Activated gamma-delta T cell (primary cell): ENCODE measurements around the gene RHOXF2.
"Not testable (repeated sequence)": the region's sequence is repeated elsewhere in the genome, so short reads cannot be mapped to it uniquely, and the experiment has no call there.

Experiments used
- DNase-seq: peaks from one replicate; lab custom pipeline; 2025; lab: John Stamatoyannopoulos, UW
- total RNA-seq, 2 donors: gene quantifications; one replicate each; lab custom pipeline; 2026; lab: John Stamatoyannopoulos, UW

Gene RHOXF2, protein sequence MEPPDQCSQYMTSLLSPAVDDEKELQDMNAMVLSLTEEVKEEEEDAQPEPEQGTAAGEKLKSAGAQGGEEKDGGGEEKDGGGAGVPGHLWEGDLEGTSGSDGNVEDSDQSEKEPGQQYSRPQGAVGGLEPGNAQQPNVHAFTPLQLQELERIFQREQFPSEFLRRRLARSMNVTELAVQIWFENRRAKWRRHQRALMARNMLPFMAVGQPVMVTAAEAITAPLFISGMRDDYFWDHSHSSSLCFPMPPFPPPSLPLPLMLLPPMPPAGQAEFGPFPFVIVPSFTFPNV
- total RNA-seq, result 0 reads per million in 2 donors

DNA sequence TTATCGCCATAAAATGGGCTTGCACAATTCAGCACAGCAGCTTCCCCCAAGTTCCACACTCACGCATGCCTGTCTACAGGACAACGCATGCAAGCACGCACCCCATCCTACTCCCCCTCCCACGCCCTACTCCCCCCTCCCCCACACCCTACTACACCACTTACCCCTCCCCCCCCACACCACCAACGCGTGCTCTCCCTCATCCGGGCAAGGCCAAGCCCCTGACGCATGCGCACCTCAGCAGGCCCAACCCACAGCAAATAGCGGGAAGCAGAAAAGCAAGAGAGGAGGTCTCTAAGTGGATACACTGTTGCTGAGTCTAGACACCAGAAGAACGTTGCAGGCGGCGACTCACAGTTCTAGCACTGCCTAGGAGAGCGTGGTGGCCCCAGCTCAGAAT, at the start of gene RHOXF2:
Gene RHOXF2, plus strand, starts transcription at position 301 of the 400 bp plus-strand sequence. CDS start 138 bp downstream, outside the sequence.
- not testable (repeated sequence) for DNase-seq

DNA sequence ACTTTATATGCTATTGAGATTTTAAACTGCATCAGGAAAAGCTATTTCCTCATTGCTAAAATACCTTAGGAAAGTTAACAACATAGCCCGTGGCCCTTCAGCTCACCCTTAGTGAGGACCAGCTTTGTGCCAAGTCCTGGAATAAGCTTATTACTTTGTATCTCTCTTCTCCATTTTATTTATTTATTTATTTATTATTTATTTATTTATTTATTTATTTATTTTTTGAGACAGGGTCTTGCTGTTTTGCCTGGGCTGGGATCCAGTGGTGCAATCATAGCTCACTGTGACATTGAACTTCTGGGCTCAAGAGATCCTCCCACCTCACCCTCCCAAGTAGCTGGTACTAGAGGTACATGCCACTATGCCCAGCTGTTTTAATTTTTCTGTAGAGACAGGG, 49.0 kb upstream of the RHOXF2 start:
- no peak for DNase-seq

DNA sequence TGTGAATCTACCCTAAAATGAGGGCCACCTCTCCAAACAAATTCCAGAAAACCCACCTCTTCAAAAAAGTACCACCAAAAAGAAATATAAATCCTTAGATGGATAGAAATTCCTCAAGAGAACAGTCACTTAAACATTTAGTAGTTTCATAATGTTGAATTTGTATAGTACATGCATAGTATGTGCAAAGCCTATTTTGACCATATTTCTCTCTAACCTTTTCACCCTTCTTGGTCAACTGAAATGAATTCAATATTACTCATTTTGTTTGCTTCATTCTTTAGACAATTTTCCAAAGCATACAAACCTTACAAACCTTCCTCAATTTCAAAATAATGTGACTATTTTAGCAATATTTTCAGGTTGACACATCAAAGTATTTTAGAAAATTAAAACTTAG, 46.8 kb upstream of the RHOXF2 start:
- DNase-seq, result no peak

DNA sequence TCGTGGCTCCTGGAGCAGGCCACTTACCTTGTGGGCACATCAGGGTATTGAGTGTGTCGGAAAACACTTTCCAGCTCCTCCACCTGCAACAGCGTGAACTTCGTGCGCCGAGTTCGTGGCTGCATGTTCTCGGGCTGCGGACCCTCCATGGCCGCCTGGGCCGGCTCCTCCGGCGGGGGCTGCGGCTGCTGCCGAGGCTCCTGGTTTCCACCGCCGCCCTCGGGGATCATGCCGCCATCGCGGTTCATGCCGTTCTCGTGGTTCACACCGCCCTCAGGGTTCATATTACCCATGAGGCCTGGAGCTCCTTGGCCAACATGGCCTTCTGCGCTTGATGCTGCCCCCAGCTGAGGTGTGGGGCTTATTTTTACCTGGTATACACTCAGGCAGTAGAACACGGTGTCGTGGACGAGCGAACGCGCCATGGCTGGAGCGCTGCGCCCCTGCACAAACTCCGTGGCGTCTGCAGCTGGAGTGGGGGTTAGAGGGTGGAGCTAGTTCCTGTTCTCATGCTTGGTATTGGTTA, 42.9 kb upstream of the RHOXF2 start, which contains the start of gene RHOXF1:
Gene RHOXF1, minus strand, starts transcription at position 476 of the 526 bp plus-strand sequence. Its CDS starts 51 bp downstream, at position 425.
- DNase-seq, result no peak

DNA sequence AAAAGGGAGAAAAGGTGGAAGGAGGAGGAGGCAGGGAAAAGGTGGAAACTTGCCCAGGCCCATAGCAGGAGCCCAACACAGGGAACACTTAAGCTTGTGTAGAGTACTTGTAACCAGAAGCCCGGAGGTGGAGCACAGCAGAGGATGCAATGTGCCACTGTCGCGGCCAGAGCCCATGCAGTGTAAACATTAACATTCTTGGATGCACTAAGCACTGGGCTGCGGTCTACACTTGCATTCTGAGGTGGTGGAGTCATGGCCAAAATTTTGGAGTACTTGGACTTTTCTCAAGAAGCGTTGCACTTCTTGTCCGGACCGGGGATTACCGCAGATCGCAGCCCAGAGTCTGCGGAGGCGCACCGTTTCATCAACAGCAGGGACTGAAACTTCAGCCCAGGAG, 38.2 kb upstream of the RHOXF2 start:
- no peak for DNase-seq

DNA sequence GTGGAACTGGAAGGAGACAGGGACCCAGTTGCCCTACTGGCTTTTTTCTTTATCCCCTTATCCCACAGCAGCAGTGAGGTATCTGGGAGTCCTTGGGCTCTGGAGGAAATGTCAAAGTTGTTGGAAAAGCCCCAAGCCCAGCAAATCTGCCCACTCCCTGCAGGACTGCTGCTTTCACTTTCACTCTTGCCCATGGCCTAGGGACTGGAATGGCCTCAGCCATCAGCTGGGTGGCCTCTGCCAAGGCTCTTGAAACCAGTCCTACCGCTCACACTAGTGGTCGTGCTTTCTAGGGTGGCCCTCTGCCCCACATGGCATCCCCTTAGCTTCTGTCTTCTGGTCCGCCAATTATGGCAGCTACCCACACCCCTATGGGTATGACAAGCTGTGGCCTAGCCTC, 33.0 kb upstream of the RHOXF2 start:
- no peak for DNase-seq

DNA sequence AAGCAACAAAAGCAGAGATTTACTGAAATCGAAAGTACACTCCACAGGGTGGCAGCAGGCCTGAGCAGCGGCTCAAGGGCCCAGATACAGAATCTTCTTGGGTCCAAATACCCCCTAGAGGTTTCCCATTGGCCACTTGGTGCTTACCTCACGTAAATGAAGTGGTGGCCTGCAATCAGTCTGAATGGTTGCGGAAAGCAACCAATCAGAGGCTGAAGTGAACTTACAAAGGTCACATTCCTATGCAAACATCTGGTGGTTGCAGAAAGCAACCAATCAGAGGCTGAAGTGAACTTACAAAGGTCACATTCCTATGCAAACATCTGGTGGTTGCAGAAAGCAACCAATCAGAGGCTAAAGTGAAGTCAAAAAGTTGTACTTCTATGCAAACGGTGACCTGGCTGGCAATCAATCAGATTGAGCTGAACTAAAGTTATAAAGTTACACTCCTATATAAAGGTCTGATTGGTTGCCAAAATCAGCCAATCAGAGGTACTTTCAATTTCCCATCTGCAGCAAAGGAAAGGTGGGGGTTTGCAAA, 30.0 kb upstream of the RHOXF2 start:
- not testable (repeated sequence) for DNase-seq

DNA sequence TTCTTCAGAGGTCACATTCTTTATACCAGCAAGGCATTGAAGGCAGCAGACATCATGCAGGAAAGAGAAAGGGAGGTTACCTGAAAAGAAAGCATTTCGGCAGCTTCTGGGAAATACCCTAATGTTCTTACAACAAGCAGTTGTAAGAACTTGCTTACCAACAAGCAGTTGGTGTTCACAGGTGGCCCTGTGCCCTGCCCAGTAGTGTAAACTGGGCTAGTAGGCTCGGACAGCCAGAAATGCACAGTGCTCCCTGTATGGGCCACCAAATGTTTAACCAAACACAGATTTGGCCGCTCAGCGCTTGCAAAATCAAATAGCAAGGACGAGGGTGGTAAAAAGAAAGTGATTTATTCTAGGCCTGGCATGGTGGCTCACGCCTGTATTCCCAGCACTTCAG, 22.3 kb upstream of the RHOXF2 start:
- DNase-seq, result no peak

DNA sequence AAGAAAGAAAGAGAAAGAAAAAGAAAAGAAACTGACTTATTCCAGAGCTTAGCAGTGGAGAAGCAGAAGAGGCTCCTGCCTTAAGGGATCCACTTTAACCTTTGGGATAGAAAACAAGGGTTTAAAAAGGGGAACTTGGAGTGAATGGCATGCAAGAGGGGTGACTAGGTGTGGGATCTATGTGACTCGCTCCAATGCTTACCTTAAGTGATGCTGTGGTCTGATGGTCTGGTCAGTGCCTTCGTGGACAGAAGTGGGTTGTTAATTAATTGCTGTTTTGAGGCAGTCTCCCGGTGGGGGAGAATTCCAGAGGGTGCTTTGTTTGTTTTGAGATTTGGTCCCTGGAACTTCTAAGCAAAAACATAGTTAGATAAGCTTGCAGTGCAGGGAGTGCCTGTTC, 21.6 kb upstream of the RHOXF2 start:
- no peak for DNase-seq

DNA sequence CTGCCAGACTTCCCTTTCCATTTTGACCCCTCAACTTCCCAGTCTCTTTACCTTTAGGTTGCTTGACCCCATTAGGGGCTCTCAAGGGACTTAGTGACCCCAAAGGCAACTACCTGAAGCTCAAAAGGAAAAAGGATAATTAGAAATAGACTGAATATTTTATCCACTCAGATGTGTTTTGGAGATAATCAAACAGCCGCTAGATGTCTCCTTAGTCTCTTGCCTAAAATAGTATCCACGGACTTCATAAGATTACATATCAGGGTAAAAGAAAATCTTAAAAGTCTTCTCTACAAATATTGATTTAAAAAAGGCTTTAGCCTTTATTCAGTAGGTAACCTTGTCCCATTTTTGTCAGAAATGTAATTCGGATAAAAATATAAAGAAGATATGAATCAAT, 21.0 kb upstream of the RHOXF2 start:
- no peak for DNase-seq

DNA sequence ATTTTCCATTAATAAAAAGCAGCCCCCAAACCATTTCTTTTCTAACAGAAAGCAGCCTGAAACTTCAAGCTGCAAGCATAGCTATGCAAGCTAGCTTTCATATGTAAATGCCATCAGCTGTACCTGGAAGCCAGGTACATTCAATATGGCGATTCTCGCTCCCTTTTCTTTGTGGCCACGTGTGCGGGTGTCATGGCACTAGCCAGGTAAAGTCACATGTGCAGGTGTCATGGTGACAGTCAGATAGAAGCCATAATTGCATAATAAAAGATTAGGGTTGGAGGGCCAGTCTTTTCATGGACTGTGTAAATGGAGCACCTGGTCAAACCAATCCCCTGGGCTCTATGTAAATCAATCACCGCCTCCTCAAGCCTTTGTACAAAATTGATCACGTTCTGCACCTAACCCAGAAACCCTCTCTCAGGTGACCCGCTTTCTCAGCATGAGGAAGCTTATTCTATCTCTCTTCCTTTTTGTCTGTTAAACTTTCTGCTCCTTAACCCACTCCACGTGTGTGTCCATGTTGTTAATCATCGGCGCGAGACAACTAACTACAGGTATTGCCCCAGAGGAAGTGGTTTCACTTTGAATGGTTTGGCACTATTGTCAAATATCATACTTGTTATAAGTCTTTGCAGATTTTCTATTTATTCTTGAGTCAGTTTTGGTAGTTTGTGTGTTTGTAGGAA, 18.0 kb upstream of the RHOXF2 start:
- no peak for DNase-seq

DNA sequence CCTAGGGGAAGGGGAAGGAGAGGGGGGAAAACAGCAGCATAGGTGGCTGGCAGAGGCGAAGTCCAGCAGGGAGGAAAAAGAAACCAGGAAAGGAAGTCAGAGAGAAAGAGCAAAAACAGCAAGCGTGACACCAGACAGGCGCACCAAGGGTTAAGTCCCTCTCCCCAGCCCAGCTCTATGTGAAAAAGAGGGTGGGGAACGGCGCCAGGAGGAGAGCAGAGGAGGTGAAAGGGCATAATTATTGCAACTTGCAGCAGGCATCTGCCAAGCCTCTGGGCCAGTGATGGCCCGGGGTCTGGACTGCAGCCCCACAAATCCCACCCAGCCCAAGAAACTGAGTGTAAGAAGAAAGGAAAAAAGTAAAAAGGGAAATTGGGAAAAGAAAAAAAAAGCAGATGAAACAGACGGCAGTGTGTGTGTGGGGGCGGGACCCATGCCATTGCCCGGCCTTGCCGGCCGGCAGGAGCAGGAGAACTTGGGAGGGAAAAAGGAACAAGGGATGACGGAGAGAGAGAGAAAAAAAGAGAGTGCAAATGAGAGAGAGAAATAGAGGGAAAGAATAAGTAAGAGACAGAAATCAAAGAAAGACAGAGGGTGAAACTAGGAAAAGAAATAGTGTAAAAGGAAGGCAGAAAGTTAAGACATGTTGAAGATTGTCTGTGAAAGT, 14.1 kb upstream of the RHOXF2 start:
- DNase-seq, result no peak

DNA sequence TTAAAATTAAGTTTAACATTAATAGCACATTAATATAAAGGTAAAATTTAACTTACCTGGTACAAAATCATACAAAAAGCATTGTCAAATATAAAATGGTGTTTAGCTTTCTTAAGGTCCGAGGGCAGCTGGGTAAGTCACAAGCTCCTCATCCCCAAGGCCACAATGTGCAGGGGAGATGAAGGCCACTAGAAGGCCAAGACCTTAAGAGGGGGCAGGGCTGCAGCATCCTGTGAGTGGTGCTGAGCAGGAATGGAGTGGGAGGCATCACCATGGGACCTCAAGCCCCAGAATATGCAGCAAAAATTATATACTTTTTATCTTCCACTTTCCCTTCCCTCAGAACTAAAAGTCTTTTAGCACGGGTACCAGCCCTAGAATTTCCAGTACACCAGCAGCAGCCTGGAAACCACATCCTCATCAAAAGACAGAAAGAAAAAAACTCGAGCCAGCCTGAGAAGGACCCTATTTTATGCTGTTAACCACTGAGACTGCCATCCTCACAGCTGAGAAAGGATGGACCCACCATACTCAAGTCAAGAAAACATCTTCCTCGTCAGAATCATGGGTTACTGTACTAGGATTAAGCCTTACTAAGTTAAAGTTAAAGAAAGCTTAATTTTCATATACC, 13.0 kb upstream of the RHOXF2 start:
- no peak for DNase-seq

DNA sequence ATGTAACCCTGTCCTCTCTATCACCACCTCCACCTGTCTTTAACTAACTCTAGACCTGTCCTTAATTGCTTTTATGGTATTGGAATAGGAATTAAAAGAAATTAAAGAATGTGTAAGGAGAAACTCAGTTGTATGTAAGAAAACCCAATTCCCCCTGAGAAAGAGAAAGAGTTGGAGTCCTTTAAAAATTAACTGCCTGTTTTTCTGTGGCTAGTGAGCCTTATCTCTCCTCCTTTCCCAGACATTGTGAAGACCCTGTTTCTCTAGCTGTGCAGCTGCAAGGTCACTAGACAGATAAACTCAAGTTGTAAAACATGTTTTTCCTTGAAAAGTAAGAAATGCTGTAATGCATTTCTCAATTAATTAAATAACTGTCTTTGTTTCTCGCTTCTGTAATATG, 12.1 kb upstream of the RHOXF2 start:
- not testable (repeated sequence) for DNase-seq

DNA sequence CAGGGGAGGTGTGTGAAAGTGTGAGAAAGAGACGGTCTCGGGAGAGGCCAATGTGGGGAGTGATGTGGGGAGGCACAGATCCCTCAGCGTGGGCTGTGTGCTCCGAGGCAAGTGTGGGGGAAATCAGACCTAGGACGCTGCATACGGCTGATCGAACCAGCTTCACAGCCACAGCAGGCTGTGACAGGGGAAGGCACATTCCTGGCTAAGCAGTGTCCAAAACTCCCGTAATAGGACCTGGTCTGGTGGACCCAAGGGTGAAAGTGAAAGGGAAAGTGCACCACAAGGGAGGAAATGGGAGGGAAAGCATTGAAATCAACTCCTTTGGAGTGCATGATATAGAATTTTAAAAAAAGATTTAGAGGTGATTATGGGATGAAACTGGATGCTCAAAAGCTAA, 10.9 kb upstream of the RHOXF2 start:
- DNase-seq, result no peak

DNA sequence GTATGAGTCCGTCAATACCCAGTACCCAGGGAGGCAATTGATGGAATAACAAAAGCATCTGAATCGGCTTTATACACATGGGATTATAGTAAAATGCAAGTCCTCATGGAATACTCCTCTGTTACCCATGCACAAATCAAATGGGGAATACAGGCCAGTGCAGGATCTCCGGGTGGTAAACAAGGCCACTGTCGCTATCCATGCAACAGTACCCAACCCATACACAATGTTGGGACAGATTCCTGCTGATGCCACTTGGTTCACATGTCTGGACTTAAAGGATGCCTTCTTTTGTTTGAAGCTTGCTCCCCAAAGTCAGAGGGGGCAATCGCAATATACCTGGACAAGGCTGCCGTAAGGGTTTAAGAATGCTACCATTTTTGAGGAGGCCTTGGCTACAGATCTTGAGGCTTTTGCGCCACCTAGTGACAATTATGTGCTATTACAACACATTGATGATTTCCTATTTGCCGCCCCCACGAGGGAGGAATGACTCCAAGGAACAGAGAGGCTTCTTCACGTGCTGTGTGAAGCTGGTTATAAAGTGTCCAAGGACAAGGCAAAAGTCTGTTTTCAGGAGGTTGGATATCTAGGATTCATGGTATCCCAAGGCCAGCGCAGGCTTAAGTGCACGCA, 8.2 kb upstream of the RHOXF2 start:
- not testable (repeated sequence) for DNase-seq

DNA sequence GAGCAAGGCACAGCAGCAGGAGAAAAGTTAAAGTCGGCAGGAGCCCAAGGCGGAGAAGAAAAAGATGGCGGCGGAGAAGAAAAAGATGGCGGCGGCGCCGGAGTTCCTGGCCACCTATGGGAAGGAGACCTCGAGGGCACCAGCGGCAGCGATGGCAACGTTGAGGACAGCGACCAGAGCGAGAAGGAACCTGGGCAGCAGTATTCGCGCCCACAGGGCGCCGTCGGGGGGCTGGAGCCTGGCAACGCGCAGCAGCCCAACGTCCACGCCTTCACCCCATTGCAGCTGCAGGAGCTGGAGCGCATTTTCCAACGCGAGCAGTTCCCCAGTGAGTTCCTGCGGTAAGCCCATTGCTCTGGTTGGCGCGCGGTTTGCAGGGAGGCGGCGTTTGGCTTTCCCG, 673 bp downstream of the RHOXF2 start:
- not testable (repeated sequence) for DNase-seq

DNA sequence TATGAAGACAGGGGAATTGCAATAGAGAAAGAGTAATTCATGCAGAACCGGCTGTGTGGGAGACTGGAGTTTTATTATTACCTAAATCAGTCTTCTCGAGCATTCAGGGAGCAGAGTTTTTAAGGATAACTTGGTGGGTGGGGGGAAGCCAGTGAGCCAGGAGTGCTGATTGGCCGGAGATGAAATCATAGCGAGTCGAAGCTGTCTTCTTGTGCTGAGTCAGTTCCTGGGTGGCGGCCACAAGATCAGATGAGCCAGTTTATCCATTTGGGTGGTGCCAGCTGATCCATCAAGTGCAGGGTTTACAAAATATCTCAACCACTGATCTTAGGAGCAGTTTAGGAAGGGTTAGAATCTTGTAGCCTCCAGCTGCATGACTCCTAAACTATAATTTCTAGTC, 34.8 kb downstream of the RHOXF2 start:
- not testable (repeated sequence) for DNase-seq

DNA sequence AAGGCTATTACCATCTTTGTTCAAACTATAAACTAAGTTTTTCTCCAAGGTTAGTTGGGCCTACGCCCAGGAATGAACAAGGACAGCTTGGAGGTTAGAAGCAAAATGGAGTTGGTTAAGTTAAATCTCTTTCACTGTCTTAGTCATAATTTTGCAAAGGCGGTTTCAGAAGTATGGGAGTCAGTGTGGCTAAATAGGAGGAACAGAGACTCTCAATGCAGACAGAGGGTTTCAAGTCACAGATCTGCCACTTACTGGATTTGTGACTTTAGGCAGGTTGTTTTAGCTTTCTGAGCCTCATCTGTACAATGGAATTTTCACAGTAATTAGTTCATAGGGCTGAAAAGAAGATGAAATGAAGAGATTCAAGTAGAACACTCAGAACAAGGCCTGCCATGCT, 35.3 kb downstream of the RHOXF2 start:
- not testable (repeated sequence) for DNase-seq

DNA sequence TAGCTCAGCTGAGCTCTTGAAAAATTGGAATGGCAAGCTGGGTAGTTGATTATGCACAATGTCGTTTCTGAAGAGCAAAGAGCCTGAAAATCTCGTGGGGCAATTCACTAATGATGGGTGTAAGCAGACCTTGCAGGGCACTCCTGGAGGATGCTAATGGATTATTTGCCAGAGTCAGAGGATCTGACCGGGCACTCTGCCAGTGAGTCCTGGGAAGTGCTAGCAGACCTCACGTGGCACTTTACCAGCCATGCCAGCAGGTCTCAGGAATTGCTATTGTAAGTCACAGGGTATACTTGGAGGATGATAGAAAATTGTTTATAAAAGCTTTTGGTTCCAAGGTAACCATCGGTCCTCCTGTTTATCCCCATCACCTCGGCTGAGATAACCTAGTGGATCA, 37.4 kb downstream of the RHOXF2 start:
- not testable (repeated sequence) for DNase-seq

DNA sequence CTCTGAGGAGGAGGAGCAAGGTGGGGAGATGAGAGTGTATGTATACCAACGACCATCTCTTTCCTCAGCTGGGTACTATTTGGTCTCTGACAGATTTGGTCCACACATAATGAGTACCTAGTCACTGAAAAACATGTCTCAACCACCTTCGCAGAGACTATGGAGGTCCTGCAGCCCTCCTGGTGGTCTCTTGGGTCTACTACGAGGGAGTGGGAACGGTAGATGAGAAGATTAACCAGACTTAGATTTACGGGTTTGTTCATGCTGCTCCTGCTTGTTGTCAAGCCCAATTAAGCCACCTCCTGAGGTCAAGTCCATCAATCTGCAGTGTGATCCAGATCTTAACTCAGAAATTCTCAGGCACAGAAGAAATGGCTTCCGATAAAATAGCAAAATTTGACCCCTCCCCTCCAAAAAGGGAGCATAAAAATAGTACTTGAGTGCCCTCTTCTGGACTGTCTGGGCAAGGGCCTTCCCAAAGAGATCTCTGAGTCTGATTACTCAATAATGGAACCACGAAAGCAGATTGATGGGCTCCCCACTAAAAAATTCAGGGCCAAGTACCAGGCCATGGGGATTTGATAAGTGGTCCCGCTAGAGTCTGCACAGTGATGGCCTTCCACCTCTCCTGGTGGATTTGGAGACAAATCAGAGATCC, 38.3 kb downstream of the RHOXF2 start:
- not testable (repeated sequence) for DNase-seq
